HG03558 (cell line): ENCODE measurements around the gene BORCS5.

Experiments
- ATAC-seq: cut with Tn5 transposase; IDR thresholded peaks from one replicate; pipeline ENCODE4 v1.9.1; 2021; ENCODE audit warnings: moderate number of reproducible peaks; ENCODE audit not compliant: unreplicated experiment; ENCODE audit errors: extremely low read depth

The BORCS5 gene

DNA sequence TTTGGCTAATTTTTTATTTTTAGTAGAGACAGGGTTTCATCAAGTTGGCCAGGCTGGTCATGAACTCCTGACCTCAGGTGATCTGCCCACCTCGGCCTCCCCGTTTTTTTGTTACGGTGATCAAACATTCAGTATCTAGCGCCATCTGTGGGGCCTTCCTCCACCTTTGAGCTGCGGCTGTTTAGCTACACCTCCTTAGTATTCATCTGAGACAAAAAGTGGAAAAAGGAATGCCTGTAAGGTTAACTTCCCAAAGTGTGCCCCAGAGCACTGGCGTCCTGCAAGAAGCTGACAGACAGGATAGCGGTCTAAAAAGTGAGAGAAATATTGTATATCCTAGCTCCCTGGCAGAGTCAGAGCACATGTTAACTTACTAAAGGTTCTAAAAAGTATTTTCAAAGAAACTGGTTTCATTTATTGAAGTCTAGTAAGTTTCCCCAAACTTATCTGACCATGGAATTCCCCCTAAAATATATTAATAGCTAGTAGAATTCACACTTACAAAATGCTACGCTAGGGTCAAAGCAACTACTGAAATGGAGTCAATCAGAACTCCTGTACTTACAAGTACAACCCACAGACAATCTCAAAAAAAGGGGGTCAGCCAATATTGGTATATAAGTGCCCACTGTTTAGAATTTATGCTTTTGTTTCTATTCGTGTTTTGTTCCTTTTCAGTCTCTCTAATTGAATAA is 146.7 kb downstream of the BORCS5 start:
- ATAC-seq: no peak

DNA sequence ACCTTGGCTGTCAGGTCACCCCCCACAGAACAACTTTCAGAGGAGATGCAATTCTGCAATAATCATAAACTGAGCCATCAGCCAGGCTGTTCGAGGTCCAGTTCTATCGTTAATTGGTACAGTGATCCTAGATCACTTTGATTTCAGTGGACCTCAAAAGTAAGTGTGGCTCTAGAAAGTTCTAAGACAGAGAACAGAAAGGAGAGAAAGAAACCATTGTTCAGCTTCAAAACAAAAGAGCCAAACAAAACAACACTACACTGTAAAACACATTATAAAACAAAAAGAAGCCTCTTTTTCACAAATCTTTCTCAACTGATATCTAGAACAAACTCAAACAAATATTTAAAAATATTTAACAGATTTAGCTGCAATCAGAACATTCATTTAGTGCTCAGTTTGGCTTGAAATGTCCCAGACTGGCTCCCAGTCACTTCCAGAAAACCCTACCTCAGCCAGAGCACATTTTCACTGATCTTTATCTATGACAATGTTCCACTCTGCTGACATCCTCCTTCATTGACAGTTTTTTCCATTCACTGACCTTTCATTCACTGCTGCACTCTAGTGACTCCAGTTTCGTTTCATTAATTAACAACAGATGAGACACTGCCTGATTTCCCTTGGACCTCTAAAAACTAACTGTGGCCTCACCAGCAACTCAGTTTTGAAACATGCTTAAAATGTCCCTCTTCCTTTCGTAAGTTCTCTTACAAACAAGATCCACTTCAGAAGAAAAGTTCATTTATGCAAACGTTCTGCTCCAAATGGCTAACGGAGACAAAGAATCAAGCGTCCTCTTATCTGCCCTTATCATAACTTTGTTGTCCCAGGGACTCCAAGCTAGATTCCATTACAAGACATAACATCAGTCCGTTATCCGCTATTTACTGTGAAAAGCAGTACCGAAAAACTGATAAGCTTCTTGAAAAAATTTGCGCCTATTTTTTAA is 148.9 kb downstream of the BORCS5 start:
- peak; percentile 87 for ATAC-seq

DNA sequence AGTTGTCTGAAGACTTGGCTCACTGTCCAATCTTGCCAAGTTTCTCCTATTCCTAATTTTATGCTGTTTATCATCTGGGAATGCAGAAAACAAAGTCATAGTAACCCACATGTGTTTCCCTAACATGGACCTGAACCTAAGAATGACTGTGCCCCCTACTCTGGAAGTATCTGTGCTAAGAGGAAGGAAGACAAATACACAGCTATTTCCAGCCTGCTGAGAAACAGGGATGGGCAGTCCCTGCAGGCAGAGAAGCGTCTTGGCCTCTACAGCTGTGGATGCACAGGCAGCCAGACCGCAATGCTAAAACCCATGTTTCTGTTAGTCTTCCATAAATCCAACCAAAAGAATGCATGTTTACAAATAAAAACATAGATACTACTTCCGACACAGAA is 149.6 kb downstream of the BORCS5 start:
- no peak for ATAC-seq

GRCh38 chr12:12507121-12507520 is 150.2 kb downstream of the BORCS5 start:
- ATAC-seq: no peak

DNA sequence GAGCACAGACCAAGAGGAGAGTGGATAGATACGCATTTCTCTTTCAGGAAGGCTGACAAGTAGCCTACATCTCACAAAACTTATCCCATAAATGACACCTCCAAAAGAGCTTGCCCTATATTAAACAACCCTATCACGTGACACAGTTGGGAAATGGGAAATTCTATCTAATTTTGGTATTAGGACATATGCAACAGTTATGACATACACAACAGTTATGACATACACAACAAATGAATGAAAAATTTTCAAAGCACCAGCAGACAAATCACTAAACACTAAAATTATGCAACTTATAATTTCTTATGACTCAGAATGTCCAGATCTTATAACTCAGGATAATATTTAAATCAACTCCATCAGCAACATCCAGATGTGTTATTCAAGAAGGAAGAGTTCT is 151.7 kb downstream of the BORCS5 start:
- no peak for ATAC-seq

DNA sequence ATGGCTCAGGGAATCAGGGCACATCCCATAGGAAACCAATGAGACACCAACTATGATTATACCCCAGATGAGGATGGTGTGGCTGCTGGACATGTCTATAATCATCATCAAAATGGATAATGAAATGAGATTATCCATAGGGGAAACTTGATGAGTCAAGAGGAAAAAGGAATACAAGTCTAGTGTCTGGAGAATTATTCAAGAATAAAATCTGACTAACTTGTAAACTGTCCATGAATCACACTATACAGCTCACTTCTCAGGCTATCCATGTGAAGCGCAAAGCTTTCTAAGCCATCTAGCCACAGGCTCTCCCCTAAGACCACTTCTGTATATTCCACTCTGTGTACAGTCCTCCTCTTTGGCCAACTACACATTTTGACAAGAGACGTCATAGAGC is 153.3 kb downstream of the BORCS5 start:
- no peak for ATAC-seq

DNA sequence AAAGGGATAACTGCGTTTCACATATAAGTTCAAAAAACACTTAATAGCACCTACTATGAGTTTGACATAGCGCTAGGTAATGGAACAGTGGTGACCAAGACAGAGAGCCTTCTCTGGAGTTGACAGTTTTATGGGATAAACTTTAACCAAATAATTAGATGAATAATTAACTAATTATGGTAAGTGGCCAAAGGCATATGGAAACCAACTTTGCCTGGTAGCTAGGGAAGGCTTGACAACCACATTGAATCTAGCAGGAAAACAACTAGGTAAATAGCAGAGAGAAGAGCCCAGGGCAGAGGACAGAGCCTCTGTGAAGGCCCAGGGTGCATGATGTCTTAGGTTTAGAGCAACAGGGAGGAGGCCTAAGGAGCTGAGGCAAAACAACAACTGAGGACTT is 153.7 kb downstream of the BORCS5 start:
- no peak for ATAC-seq

DNA sequence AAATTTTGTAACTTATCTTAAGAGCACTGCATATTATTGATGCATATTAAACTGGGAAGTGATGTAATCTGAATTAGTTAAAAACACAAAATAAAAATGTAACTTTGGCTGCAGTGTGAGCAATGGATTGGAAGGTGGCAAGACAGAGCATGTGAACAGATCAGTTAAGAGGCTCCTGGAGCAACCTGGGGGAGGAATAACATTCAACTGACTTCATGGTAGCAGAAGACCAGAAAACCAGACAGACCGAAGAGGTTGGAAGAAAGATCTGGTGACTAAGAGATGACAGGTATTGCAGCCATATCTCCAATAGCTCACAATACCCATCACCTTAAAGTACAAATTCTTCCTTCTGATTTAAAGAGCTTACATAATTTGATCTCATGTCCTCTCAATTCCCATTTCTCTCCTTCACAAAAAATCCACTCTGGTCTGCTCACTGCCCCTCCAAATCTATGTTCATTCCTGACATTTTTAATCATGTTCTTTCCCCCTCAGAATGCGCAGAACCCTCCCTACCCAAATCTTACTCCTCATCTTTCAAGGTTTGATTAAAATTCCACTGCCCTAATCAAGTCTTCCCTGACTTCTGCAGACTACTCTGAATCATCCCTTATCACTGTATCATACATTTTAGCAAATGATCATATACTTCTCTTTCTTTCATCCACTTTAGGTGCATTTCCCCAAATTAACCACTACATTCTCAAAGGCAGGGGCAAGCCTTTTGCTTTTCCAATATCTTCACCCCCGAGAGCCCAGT is 154.3 kb downstream of the BORCS5 start:
- ATAC-seq: no peak

- ATAC-seq: no peak
These were observed 155.2 kb downstream of the BORCS5 start for GRCh38 chr12:12511895-12512711.

DNA sequence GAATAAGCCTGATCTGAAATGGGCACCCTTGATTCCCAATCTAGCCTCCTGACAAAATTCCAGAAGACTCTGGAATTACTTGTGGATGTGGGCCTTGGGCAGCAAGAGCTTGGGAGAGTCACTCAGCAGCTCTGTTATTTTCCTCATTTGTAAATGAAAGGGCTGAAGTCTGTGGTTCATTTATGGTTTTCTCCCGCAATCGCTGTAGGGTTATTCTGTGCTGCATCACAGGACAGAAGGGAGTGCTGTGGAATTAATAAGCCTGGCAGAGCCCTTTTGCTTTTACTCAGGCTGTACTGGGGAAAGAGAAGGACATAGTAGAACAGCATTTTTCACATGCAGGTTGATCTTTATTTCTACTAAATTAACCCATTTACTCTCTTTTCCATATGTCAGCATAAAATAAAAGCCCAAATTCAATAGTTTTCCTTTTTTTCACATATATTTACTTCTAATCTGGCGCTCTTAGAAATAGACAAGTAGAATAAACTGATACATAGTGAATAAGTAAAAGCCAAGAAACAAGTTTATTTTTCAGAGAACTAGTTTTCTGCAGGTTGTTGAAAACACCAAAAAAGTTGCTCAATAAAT is 156.6 kb downstream of the BORCS5 start:
- ATAC-seq: no peak

- no peak for ATAC-seq
These were observed 161.6 kb downstream of the BORCS5 start for GRCh38 chr12:12518464-12518845.

DNA sequence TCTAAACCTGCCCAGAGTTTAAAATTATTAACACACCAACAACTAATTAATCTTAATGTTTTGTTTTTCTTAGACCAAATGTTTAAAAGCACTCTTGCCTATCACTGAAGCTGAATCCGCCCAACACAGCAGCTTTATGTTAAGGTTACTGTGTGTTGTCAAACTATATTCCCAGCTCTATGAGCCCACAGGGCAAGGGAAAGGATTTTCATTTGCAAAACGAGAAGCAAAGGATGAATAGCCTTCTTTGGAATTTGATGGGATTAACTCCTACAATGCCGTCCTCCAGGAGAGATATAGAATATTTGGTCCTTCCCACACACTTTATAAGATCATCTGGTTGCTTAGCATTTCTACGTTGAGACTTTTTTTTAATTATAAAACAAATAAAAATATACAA is 162.0 kb downstream of the BORCS5 start:
- ATAC-seq: no peak
